GM12891 (cell line): ENCODE measurements around the gene MED26.
A peak's percentile ranks its signal among the peaks of the same experiment; 100 is the strongest.

Source experiments
- POLR2AphosphoS5 ChIP-seq: IDR thresholded peaks from 2 replicates; pipeline ENCODE4 v1.6.1; 2011; ENCODE audit warnings: low read depth, low read length, control low read depth
- TAF1 ChIP-seq: IDR thresholded peaks from 2 replicates; pipeline ENCODE4 v1.6.1; 2011; ENCODE audit warnings: low read depth, low read length, control low read depth

- TF ChIP-seq POLR2AphosphoS5: peak; percentile 91
- TF ChIP-seq TAF1: peak; percentile 81
These were observed 32.1 kb upstream of the MED26 start, which contains the start of gene SMIM7 for GRCh38 chr19:16659832-16660708.
